GM19468 (cell line): ENCODE results near the gene DHRS2.
A peak's percentile ranks its signal among the peaks of the same experiment; 100 is the strongest.
"Not testable (repeated sequence)": the region's sequence is repeated elsewhere in the genome, so short reads cannot be mapped to it uniquely, and the experiment has no call there.

Experiments
- ATAC-seq: cut with Tn5 transposase; IDR thresholded peaks from one replicate; pipeline ENCODE4 v1.9.1; 2021; ENCODE audit warnings: mild to moderate bottlenecking, moderate library complexity, moderate number of reproducible peaks; ENCODE audit not compliant: unreplicated experiment; ENCODE audit errors: extremely low read depth

Gene DHRS2, protein sequence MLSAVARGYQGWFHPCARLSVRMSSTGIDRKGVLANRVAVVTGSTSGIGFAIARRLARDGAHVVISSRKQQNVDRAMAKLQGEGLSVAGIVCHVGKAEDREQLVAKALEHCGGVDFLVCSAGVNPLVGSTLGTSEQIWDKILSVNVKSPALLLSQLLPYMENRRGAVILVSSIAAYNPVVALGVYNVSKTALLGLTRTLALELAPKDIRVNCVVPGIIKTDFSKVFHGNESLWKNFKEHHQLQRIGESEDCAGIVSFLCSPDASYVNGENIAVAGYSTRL

DNA sequence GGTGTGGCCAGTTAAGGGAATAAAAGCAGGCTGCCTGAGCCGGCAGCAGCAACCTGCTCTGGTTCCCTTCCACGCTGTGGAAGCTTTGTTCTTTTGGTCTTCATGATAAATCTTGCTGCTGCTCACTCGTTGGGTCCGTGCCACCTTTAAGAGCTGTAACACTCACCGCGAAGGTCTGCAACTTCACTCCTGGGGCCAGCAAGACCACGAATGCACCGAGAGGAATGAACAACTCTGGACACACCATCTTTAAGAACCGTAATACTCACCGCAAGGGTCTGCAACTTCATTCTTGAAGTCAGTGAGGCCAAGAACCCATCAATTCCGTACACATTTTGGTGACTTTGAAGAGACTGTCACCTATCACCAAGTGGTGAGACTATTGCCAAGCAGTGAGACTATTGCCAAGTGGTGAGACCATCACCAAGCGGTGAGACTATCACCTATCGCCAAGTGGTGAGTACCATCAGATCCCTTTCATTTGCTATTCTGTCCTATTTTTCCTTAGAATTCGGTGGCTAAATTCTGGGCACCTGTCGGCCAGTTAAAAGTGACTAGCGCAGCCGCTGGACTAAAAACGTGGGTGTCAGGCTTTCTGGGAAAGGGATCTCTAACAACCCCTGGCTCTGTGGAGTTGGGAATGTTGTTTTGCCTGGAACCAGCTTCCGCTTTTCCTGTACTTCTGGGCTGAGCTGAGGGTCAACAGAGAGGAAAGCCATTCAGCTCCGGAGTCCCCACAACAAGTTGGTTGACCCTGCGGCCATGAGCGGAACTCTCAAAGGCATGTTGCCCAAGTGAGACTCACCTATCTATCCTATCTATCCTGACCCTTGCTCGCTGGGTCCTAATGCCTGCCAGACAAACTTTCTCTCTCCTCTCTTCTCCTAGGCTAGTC is at the start of gene DHRS2:
DHRS2 (plus strand) TSS at position 48 of the 895 bp plus-strand sequence. CDS start 2,501 bp downstream, outside the sequence.
- no peak for ATAC-seq

DNA sequence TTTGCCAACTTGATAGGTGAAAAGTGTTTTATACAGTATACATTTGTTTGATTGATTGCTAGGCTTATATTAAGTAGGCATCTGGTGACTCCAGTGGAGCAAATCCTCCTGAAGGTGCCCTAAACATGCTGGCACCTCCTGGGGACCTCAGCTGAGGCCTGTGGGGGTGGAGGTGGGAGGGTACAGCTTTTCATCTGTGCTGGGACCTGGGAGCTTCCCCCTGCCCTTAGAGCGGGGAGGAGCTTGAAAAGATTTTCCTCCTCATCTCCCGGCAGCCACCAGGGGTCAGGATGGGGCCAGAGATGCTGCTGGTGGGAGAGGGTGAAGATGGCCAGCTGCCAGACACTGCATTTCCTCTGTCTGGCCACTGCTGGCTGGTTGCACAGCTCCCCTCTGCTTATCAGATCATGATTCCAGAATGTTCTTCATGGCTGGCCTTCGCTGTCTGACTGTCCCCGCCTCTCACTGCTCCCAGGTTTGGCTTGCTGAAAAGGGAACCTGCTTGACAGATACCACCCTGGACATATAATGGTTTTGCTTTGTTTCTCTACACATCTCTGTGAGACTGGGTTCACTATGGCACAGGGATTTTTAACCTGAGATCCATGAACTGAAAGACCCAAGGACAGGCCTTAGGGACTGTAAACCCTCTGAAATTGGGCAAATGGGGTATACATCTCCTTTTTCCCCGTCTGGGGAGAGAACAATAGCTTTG is 47.1 kb upstream of the DHRS2 start:
- ATAC-seq: no peak

DNA sequence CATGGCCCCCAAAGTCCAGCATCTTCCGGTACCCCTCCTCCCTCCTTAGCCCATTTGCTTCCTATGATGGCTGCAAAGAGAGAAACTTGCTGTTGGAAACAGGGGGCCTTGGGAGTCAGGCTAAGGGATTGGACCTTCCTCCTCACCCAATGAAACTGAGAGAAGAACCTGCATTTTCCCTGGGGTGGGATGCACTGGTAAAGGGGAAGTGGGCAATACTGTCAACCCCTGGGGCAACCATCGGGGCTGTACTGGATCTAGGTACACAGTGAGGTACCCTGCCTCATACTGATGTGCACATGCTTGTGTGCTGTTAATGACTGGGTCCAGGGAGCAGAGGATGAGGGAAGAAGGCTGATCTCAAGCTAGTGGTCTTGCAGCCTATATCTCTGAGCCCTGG is 46.6 kb upstream of the DHRS2 start:
- ATAC-seq: no peak

DNA sequence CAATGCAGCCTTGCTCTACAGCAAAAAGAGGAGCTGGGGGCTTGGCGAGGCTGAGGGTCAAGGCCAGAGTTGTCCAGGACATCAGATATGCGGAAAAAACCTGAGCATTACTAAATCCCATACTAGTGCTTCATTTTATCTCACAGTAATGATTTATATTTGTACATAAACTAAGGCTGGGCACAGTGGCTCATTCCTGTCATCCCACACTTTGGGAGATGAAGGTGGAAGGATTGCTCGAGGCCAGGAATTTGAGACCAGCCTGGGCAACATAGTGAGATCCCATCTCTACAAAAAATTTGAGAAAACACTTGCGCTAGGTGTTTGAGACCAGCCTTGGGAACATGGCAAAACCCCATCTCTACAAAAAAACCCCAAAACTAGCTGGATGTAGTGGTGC is 46.0 kb upstream of the DHRS2 start:
- ATAC-seq: no peak

DNA sequence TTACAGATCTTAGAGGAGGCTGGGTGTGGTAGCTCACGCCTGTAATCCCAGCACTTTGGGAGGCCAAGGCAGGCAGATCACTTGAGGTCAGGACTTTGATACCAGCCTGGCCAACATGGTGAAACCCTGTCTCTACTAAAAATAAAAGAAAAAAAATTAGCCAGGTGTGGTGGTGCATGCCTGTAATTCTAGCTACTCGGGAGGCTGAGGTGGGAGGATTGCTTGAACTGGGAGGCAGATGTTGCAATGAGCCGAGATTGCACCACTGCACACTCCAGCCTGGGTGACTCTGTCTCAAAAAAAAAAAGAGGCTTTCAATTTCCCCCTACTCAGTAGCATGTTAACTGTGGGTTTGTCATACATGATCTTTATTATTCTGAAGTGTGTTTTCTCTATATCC is 42.0 kb upstream of the DHRS2 start:
- not testable (repeated sequence) for ATAC-seq

DNA sequence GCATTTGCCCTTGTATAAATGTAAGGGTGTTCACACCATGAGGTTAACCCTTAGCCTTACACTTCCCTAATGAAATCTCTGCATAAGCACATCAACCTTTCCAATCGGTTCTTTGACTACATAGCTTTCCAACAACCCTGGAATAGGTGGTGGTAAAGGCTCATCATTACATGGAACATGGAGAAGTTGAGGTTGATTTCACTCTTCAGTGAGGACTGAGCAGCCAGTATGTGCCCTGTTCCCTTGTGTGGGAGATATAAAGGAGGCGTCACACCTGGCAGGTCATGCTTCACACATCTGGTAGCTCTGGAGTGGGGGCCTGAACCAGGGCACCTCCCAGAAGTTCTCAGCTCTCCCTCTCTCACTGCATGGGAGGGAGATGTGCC is 35.8 kb upstream of the DHRS2 start:
- ATAC-seq: no peak

DNA sequence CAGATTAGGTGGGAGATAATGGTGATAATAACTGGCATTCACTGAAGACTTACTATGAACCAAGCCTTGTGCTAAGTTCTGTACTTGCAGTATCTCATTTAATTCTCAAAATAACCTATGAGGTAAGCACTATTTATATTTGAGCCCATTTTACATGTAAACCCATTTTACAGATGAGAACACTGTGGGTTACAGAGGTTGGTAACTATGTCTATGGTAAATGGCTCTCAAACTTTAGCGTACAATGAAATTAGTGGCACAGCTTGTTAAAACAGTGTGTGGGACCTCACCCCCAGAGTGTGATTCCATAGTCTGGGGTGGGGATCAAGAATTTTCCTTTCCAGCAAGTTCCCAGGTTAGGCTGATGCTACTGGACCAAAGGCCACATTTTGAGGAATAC is 35.4 kb upstream of the DHRS2 start:
- no peak for ATAC-seq

DNA sequence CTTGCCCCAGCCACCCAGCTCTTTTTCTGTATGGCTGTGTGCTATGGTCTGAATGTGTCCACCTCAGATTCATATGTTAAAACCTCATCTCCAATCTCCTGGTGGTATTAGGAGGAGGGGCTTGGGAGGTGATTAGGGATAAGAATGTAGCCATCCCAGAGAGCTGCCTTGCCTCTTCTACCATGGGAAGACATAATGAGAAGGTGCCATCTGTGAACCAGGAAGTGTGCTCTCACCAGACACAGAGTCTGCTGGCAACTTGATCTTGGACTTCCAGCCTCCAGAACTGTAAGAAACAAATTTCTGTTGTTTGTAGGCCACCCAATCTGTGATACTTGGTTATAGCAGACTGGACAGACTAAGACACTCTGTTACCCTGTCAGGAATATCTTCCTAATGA is 34.7 kb upstream of the DHRS2 start:
- ATAC-seq: no peak

DNA sequence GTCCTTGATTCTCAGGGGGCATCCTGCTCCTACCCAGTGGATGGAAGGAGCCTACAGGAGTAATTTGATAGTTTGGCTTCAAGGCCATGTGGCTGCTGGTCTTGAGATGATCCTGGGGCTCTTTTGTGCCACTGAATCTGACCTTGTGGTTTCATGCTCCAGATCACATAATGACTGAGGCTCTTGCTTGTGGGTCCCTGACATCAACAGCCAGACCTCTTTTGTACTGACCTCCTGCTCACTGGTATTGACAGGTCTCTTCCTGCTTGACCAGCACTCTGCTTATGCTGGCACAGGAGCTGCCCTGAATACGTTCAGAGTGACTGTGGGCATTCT is 34.4 kb upstream of the DHRS2 start:
- no peak for ATAC-seq

DNA sequence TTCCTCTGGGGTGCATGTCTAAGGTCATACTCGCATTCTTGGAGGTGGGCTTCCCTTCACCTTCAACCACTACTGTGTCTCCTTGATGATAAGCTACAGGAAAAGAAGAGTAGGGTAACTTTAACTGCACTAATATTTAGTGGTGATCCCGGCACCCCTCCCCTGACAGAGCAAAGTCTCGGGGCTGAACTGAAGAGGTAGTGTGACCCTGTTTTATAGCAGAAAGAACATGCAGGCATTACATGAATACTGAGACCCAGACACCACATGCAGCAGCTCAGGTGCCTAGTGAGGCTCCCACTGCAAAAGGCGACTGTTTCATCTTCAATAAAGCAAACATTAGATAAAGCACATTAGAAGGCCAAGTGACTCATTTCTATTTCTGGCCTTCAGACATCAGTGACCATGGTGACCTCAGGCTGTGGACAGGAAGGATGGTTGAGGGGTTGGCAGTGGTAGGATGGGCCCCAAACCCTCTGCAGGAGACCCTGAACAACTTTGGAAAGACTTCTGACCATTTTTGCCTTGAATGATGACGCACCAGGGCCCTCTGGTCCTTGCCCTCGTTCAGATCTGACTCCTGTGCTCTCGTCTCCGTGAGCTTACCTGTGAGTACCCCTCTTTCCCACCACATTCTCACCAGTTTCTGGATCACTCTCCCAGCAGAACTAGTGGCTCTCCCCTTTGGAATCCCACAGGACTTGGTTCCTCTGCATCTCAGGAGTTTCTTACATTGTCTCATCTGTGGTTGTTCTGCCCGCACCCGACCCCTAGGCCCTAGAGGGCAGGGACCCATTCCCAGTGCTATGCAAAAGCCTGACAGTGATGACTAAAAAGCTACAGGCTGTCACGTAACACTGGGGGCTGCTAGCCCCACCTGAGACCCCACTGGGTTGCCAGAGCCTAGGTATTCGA is 33.7 kb upstream of the DHRS2 start:
- no peak for ATAC-seq

DNA sequence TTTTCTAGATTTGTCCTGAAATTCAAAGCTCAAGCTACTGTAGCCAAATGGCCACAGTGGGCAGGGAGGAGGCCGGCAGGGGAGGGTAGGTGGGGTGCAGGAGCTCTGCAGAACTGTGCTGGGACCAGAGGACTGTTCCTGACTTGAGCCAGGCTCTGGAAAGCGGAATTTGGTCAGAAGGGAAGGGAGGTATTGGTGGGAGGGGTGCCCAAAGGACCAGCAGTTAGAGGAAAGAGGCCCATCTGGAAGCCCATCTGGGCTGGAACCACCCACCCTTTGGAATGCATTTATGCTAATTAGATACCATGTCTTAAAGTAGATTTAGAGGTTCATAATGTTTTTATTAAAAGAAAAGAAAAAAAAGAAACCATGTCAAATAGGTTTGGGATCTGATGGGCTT is 33.1 kb upstream of the DHRS2 start:
- ATAC-seq: no peak

DNA sequence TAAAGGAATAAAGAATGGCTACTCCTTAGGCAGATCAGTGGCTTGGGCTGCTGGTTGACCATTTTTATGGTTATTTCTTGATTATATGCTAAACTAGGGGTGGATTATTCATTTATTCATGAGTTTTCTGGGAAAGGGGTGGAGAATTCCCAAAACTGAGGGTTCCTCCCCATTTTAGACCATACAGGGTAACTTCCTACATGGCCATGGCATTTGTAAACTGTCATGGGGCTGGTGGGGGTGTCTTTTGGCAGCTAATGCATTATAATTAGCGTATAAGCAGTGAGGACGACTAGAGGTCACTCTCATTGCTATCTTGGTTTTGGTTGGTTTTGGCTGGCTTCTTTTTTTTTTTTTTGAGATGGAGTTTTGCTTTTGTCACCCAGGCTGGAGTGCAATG is 32.0 kb upstream of the DHRS2 start:
- ATAC-seq: no peak

DNA sequence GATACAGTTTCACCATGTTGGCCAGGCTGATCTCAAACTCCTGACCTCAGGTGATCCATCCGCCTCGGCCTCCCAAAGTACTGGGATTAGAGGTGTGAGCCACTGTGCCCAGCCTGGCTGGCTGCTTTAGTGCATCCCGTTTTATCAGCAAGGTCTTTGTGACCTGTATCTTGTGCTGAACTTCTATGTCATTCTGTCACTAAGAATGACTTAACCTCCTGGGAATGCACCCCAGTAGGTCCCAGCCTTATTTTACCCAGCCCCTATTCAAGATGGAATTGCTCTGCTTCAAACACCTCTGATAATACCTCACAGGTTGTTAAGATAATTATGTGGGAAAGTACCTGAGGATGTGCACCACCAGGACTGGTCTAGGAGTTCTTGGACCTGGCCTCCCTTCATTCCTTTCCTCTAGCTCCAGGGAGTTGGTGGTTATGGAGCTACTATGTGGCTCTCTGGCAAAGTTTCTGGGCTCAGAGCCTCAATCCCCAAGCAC is 31.4 kb upstream of the DHRS2 start:
- no peak for ATAC-seq

DNA sequence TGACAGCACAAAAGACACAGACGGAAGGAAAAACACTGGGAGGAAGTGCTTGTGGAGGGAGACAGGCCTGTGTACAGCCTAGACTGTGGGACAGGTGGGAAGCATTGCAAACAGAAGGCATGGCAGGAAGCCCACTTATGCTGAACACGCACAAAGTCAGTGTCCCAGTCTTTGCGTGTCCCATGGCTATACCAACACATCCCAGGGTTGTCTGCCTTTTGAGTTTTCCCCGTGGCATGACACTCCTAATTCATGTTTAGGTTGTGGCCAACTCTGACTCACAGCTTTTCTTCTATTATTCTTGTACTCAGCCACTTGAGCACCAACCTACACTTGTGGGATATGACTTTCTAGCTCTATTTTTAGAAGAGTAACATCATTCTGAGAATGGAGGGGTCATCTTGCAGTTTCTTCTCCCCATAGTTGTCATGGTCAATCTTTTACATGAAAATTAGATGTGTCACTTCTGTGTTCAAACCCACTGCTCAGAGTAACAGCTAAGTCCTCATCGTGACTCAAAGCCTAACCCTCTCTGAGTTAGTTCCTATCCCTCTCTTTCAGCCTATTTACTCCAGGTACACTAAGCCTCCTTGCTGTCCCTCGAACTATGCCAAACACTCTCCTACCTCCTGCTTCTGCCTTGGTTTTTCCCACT is 30.1 kb upstream of the DHRS2 start:
- peak; percentile 80 for ATAC-seq

DNA sequence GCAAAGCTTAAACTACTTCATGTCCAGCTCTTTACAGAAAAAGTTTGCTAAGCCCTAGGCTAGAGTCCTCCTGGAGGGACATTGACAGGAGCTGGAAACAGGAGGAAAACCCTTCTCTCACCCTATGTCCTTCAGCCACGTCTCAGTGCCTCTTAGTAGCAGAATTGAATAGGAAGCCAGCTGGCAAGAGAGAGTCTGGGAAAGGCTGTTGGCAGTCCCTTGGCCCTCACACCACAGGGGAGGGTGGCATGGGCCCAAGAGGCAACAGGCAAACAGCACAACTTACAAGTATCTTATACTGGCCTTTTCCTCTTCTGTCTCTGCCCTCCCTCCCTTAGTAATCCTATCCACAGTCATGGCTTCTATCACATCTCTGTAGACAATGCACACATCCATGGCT is 27.7 kb upstream of the DHRS2 start:
- ATAC-seq: no peak

DNA sequence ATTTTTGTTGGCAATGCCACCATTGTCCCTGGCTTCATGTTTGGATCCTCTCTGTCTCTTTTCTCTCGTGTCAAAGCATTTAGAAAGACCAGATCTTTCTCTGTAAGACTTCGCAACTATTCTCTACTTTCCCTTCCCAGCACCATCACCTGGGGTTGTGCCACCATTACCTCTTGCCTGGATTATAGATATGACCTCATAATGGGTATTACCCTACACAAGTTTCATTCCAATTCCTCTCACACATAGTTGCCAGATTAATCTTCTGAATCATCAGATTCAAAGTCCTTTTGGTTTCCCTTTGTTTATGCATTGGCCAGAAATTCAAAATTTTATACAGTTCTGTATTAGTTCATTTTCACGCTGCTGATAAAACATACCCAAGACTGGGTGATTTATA is 27.2 kb upstream of the DHRS2 start:
- ATAC-seq: no peak

DNA sequence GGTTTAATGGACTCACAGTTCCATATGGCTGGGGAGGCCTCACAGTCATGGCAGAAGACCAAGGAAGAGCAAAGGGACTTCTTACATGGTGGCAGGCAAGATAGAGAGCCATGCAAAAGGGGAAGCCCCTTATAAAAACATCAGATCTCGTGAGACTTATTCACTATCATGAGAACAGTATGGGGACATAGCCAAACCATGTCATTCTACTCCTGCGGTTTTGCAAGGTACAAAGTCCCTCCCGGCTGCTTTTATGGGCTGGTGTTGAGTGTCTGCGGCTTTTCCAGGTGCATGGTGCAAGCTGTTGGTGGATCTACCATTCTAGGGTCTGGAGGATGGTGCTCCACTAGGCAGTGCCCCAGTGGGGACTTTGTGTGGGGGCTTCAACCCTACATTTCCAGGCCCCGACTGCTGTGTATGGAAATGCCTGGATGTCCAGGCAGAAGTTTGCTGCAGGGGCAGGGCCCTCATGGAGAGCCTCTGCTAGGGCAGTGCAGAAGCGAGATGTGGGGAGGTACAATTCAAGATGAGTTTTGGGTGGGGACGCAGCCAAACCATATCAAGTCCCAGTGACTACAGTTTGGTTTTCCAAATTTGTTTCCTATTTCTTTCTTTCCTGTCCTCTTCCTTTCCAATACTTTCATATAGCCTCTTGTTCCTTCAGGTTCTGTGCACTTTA is 26.6 kb upstream of the DHRS2 start:
- not testable (repeated sequence) for ATAC-seq

DNA sequence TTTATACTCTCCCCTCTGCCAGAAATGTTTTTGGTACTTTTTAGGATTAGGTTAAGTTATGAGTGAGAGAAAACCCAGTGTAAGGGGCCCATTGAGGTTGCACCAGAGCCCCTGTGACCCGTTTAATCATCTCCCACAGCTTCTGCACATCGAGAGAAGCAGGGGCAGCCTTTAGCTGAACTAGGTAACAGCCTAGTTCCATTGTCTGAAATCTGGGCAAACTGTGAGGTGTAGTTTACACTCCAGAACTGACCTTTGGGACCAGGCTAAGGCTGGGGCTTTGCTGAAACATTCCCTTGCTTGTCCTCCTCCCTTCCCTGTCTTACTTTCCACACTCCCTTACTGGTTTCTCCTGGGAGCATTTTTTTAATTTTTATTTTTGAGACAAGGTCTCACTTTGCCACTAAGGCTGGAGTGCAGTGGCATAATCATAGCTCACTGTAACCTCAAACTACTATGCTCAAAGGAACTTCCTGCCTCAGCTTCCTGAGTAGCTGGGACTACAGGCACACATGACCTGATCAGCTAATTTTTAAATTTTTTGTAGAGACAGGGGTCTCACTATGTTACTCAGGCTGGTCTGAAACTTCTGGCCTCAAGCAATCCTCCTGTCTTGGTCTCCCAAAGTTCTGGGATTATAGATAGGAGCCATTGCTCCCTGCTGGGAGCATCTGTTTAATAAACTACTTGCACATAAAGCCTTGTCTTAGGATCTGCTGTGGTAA is 25.9 kb upstream of the DHRS2 start:
- ATAC-seq: no peak
